ENCODE results near the gene ADRM1. TPM values are rescaled to one million over a fixed set of nuclear protein-coding genes. Genes with fewer than 3 reads are reported as not detected.

The ADRM1 gene
- total RNA-seq, 1 experiment from 2014 or later = 160 TPM

DNA sequence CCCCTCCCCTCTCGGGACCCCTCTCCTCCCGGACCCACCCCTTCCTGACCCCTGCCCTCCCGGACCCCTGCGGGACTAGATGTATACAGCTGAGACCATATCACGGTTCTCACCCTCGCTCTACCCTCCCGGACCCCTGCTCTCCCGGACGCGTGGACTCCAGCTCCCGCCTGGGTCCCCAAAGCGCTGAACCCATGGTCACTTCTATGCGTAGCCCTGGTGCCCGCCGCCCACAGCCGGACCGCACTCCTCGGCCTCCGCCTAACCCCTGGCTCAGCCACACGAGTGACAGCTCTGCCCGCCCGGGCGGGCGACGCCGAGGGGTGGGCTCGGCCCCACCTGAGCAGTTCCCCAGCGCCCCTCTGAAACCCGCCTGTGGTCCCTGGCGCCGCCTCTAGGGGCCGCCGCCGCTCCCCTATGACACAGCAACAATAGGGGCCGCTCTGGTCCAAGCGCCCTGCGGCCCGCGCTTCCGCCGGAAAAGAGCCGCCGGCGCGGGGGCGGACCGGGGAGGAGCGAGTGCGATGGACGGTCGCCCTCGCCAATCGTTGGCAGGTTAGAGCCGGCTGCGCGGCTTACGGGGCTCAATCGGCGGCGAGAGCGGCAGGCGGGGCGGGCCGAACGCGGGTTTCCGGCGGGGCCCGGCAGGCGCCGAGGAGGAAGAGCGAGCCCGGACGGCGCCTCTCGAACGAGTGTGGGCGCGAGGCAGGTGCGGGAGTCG is at the start of gene ADRM1 (continued):
- peak; percentile 88 for TF ChIP-seq NFYB (CRISPR knock-in tag; conservative IDR thresholded peaks at IDR 0.05; ENCODE audit: low read depth)
- TF ChIP-seq, protein P1, sequence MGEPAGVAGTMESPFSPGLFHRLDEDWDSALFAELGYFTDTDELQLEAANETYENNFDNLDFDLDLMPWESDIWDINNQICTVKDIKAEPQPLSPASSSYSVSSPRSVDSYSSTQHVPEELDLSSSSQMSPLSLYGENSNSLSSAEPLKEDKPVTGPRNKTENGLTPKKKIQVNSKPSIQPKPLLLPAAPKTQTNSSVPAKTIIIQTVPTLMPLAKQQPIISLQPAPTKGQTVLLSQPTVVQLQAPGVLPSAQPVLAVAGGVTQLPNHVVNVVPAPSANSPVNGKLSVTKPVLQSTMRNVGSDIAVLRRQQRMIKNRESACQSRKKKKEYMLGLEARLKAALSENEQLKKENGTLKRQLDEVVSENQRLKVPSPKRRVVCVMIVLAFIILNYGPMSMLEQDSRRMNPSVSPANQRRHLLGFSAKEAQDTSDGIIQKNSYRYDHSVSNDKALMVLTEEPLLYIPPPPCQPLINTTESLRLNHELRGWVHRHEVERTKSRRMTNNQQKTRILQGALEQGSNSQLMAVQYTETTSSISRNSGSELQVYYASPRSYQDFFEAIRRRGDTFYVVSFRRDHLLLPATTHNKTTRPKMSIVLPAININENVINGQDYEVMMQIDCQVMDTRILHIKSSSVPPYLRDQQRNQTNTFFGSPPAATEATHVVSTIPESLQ (CRISPR knock-in tag; IDR thresholded peaks at IDR 0.05) = no peak
- no peak for TF ChIP-seq JAZF1 (CRISPR knock-in tag; IDR thresholded peaks at IDR 0.05)
- no peak for TF ChIP-seq NR1H2 (CRISPR knock-in tag; IDR thresholded peaks at IDR 0.05)
- TF ChIP-seq IRF2 (CRISPR knock-in tag; IDR thresholded peaks at IDR 0.05; ENCODE audit: borderline replicate concordance, low read depth) = no peak
- TF ChIP-seq FOXP1 (CRISPR knock-in tag; IDR thresholded peaks at IDR 0.05; ENCODE audit: borderline replicate concordance) = no peak
- no peak for TF ChIP-seq JUN (CRISPR knock-in tag; IDR thresholded peaks at IDR 0.05)
- TF ChIP-seq HMGA2 (CRISPR knock-in tag; IDR thresholded peaks at IDR 0.05) = no peak
- TF ChIP-seq NFE2L1 (CRISPR knock-in tag; IDR thresholded peaks at IDR 0.05) = peak; percentile 99
- TF ChIP-seq, protein P2, sequence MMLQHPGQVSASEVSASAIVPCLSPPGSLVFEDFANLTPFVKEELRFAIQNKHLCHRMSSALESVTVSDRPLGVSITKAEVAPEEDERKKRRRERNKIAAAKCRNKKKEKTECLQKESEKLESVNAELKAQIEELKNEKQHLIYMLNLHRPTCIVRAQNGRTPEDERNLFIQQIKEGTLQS (CRISPR knock-in tag; conservative IDR thresholded peaks at IDR 0.05) = no peak
- peak; percentile 71; the same call in 1 of the 2 replicates for TF ChIP-seq FOXK1 (CRISPR knock-in tag; IDR thresholded peaks at IDR 0.05)
- no peak; the same call in 1 of the 2 replicates for TF ChIP-seq CREM (CRISPR knock-in tag; IDR thresholded peaks at IDR 0.05)
- TF ChIP-seq, protein P3, sequence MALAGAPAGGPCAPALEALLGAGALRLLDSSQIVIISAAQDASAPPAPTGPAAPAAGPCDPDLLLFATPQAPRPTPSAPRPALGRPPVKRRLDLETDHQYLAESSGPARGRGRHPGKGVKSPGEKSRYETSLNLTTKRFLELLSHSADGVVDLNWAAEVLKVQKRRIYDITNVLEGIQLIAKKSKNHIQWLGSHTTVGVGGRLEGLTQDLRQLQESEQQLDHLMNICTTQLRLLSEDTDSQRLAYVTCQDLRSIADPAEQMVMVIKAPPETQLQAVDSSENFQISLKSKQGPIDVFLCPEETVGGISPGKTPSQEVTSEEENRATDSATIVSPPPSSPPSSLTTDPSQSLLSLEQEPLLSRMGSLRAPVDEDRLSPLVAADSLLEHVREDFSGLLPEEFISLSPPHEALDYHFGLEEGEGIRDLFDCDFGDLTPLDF (CRISPR knock-in tag; IDR thresholded peaks at IDR 0.05) = no peak
- TF ChIP-seq, protein P4, sequence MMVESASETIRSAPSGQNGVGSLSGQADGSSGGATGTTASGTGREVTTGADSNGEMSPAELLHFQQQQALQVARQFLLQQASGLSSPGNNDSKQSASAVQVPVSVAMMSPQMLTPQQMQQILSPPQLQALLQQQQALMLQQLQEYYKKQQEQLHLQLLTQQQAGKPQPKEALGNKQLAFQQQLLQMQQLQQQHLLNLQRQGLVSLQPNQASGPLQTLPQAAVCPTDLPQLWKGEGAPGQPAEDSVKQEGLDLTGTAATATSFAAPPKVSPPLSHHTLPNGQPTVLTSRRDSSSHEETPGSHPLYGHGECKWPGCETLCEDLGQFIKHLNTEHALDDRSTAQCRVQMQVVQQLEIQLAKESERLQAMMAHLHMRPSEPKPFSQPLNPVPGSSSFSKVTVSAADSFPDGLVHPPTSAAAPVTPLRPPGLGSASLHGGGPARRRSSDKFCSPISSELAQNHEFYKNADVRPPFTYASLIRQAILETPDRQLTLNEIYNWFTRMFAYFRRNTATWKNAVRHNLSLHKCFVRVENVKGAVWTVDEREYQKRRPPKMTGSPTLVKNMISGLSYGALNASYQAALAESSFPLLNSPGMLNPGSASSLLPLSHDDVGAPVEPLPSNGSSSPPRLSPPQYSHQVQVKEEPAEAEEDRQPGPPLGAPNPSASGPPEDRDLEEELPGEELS (CRISPR knock-in tag; IDR thresholded peaks at IDR 0.05) = no peak
- no peak for TF ChIP-seq NR2C2 (CRISPR knock-in tag; IDR thresholded peaks at IDR 0.05)
- TF ChIP-seq CREB1 (CRISPR knock-in tag; IDR thresholded peaks at IDR 0.05) = no peak
- no peak for TF ChIP-seq GRHL2 (CRISPR knock-in tag; IDR thresholded peaks at IDR 0.05; ENCODE audit: insufficient replicate concordance, severe bottlenecking)
- TF ChIP-seq, protein P5, sequence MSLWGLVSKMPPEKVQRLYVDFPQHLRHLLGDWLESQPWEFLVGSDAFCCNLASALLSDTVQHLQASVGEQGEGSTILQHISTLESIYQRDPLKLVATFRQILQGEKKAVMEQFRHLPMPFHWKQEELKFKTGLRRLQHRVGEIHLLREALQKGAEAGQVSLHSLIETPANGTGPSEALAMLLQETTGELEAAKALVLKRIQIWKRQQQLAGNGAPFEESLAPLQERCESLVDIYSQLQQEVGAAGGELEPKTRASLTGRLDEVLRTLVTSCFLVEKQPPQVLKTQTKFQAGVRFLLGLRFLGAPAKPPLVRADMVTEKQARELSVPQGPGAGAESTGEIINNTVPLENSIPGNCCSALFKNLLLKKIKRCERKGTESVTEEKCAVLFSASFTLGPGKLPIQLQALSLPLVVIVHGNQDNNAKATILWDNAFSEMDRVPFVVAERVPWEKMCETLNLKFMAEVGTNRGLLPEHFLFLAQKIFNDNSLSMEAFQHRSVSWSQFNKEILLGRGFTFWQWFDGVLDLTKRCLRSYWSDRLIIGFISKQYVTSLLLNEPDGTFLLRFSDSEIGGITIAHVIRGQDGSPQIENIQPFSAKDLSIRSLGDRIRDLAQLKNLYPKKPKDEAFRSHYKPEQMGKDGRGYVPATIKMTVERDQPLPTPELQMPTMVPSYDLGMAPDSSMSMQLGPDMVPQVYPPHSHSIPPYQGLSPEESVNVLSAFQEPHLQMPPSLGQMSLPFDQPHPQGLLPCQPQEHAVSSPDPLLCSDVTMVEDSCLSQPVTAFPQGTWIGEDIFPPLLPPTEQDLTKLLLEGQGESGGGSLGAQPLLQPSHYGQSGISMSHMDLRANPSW (CRISPR knock-in tag; conservative IDR thresholded peaks at IDR 0.05; ENCODE audit: low read depth) = no peak
- no peak for TF ChIP-seq EMX1 (CRISPR knock-in tag; IDR thresholded peaks at IDR 0.05)
- TF ChIP-seq, protein P6, sequence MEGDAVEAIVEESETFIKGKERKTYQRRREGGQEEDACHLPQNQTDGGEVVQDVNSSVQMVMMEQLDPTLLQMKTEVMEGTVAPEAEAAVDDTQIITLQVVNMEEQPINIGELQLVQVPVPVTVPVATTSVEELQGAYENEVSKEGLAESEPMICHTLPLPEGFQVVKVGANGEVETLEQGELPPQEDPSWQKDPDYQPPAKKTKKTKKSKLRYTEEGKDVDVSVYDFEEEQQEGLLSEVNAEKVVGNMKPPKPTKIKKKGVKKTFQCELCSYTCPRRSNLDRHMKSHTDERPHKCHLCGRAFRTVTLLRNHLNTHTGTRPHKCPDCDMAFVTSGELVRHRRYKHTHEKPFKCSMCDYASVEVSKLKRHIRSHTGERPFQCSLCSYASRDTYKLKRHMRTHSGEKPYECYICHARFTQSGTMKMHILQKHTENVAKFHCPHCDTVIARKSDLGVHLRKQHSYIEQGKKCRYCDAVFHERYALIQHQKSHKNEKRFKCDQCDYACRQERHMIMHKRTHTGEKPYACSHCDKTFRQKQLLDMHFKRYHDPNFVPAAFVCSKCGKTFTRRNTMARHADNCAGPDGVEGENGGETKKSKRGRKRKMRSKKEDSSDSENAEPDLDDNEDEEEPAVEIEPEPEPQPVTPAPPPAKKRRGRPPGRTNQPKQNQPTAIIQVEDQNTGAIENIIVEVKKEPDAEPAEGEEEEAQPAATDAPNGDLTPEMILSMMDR (IDR thresholded peaks at IDR 0.05) = peak; percentile 73
- no peak for TF ChIP-seq GTF2I (CRISPR knock-in tag; conservative IDR thresholded peaks at IDR 0.05)
- no peak for TF ChIP-seq ZNF396 (CRISPR knock-in tag; IDR thresholded peaks at IDR 0.05; ENCODE audit: borderline replicate concordance)
- TF ChIP-seq TCF7 (CRISPR knock-in tag; IDR thresholded peaks at IDR 0.05; ENCODE audit: low read depth) = no peak
- no peak for TF ChIP-seq ZNF121 (CRISPR knock-in tag; IDR thresholded peaks at IDR 0.05)
- peak; percentile 51; the same call in 1 of the 2 replicates for TF ChIP-seq TEAD1 (CRISPR knock-in tag; IDR thresholded peaks at IDR 0.05)
- TF ChIP-seq SP1 (CRISPR knock-in tag; conservative IDR thresholded peaks at IDR 0.05) = peak; percentile 85
- TF ChIP-seq OVOL2 (CRISPR knock-in tag; IDR thresholded peaks at IDR 0.05; ENCODE audit: borderline replicate concordance) = no peak
- TF ChIP-seq ZBTB21 (CRISPR knock-in tag; IDR thresholded peaks at IDR 0.05; ENCODE audit: borderline replicate concordance) = peak; percentile 56; the same call in 1 of the 2 replicates
